GM13977 (cell line): ENCODE results near the gene MTFR2.

Experiments used
- DNase-seq: peaks from one replicate; pipeline ENCODE4 v3.0.0; 2012; ENCODE audit warnings: low spot score
- CTCF ChIP-seq: IDR thresholded peaks from 2 replicates; pipeline ENCODE4 v1.5.1; 2012; ENCODE audit warnings: mild to moderate bottlenecking, control low read depth; ENCODE audit not compliant: insufficient read depth; ENCODE audit errors: extremely low read depth, missing control alignments
- in situ Hi-C: fragments of 300-500 bp; cut with MboI; formaldehyde crosslinking; loops from one replicate; pipeline ENCODE4 v1.12.0; 2022; ENCODE audit warnings: low sequenced_read_pairs, low pct_unique_long_range_greater_than_20kb, mixed read lengths, inconsistent platforms; ENCODE audit not compliant: unreplicated experiment

MTFR2 gene

DNA sequence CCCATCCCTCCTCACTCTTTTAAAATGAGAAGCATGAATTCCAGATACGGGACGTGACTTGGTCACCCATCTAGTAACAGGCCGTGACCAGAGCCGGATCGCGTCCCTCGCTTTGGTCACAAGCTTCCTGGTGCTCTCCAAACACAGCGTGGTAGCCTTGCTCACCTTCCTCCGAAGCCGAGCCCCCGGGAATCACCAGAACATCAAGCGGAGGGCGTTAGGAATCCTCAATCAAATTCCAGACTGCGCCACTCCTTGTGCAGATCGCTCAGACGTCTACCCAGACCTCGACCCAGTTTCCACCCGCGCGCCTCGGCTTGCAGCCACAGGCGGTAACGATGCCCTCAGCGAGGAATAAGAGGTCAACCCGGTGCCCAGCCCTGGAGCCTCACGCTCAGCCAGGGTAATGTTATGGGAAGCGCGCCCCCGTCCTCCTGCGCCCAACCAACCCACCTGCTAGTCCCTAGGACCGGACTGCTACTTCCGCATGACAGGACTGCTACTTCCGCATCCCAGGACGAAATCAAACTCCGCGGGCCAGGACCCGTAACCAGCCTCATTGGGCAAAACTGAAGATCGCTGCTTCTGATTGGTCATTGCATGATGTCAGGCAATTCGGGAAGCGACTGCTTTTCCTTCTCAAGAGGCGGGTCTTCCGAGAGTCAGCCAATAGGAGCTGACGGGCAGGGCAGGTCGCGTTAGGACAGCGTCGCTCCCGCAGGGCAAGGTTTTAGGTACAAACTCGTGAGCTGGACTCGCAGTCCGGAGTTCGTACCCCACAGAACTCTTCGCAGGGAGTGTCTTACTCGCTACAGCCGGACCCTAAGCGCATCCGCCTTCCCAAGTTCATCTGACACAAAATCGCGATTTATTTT is at the start of gene MTFR2:
MTFR2 (minus strand) TSS at position 501 of the 875 bp plus-strand sequence. CDS start 1,212 bp downstream, outside the sequence.
- in situ Hi-C loops: no loop called here

GRCh38 chr6:136294621-136295020 is 44.5 kb upstream of the MTFR2 start:
- DNase-seq: no peak
- no peak for TF ChIP-seq CTCF
- in situ Hi-C loops: no loop called here

More for the DNA sequence above, at the start of gene MTFR2:
- no peak for TF ChIP-seq CTCF
- DNase-seq: peak; percentile 92

- in situ Hi-C loops: no loop called here
- peak; percentile 47 for DNase-seq
- TF ChIP-seq CTCF: no peak
Measured at GRCh38 chr6:136290410-136291010, 40.4 kb upstream of the MTFR2 start.

- DNase-seq: peak; percentile 93
- no peak for TF ChIP-seq CTCF
- in situ Hi-C loops: no loop called here
Measured at GRCh38 chr6:136289579-136290409, 39.7 kb upstream of the MTFR2 start, which contains the start of gene BCLAF1. Gene BCLAF1 (minus strand): TSS chr6:136289846. CDS start chr6:136279866, 9,980 bp downstream.

DNA sequence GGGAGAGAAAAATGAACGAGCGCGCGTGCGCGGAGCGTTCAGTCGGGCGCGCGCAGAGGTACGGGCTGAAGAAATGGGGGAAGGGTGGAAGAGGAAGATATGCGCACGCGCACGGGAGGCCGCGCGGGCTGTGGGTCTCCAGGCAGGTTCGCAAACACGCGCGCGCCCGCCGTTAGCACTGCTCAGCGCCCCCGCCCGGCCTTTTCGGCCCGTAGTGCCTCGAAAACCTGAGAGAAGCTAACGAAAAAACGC is 39.1 kb upstream of the MTFR2 start:
- peak; percentile 80 for DNase-seq
- in situ Hi-C loops: no loop called here
- no peak for TF ChIP-seq CTCF

GRCh38 chr6:136288566-136289326 is 38.6 kb upstream of the MTFR2 start:
- in situ Hi-C loops: no loop called here
- peak; percentile 58 for DNase-seq
- no peak for TF ChIP-seq CTCF
